Measurements from ENCODE around the gene OTUB1. TPM values are rescaled to one million over a fixed set of nuclear protein-coding genes. Genes with fewer than 3 reads are reported as not detected.

The OTUB1 gene
- total and polyA plus RNA-seq, 9 of the 15 experiments (the other 6 are each of a cell fraction or from before 2014, with no cell fraction given) = 29.5 to 134 (median 66.1) TPM

DNA sequence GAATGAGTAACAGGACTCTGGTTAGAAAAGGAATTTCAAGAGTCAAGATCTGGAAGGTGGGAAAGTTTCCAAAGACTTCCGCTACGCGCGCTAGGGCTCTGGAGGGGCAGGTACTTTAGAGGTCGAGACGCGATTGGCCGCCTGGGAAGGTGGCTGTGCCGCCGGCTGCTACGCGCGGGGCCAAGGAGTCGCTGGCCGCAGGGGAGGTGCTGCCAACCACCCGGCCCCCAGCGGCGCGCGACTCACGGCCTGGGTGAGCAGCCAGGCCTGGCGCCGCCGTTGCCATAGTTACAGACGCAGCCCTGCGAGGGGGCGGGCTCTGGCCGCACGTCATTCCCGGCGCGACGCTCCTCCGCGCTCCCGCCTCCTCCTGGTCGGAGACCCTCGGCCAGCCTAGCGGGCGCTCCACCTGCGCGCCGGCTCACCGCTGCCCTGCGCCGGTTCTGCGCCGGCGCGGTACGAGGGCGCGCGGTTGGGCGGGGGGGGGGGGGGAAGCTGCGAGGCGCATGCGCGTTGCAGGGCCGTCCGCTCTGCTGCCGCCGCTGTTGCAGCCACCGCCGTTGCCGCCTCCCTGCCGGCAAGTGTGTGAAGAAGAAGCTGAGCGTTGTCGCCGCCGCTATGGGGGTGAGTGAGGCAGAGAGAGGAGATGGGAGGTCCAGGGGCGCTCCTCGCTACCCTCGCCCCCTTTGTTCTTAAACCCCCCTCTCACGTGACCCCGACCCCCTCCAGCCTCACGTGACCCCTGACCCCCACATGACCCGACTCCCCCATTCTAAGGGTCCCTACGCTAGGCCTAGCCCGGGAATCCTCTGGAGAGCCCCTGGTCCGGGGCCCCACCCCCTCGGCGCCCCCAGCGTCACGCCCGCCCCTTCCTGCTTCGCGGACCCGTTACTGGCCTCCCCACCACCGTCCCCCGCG is 47.5 kb upstream of the OTUB1 start, which contains the start of gene NAA40 (continued):
- TF ChIP-seq, protein P1, sequence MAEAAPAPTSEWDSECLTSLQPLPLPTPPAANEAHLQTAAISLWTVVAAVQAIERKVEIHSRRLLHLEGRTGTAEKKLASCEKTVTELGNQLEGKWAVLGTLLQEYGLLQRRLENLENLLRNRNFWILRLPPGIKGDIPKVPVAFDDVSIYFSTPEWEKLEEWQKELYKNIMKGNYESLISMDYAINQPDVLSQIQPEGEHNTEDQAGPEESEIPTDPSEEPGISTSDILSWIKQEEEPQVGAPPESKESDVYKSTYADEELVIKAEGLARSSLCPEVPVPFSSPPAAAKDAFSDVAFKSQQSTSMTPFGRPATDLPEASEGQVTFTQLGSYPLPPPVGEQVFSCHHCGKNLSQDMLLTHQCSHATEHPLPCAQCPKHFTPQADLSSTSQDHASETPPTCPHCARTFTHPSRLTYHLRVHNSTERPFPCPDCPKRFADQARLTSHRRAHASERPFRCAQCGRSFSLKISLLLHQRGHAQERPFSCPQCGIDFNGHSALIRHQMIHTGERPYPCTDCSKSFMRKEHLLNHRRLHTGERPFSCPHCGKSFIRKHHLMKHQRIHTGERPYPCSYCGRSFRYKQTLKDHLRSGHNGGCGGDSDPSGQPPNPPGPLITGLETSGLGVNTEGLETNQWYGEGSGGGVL (CRISPR knock-in tag; IDR thresholded peaks at IDR 0.05) = no peak
- TF ChIP-seq NEUROD1 (IDR thresholded peaks at IDR 0.05; ENCODE audit: borderline replicate concordance, low read depth, low read length, partially characterized antibody) (peak; percentile 37), BHLHE40 (IDR thresholded peaks at IDR 0.05; ENCODE audit: low read length) (peak; percentile 91), PHF8 (IDR thresholded peaks at IDR 0.05; ENCODE audit: borderline replicate concordance, low read length) (peak; percentile 60; the same call in 1 of the 2 replicates), CREB1 (IDR thresholded peaks at IDR 0.05) (peak; percentile 98), CREB1 (CRISPR knock-in tag; IDR thresholded peaks at IDR 0.05) (peak; percentile 99), RAD51 (IDR thresholded peaks at IDR 0.05; ENCODE audit: borderline replicate concordance, low read depth) (peak; percentile 92), ILF3 (IDR thresholded peaks at IDR 0.05; ENCODE audit: borderline replicate concordance) (no peak), E2F3 (CRISPR knock-in tag; IDR thresholded peaks at IDR 0.05) (peak; percentile 51; the same call in 1 of the 2 replicates), ETV6 (IDR thresholded peaks at IDR 0.05; ENCODE audit: borderline replicate concordance in 1 of 2, low read depth in 2 of 2, low read length in 1 of 2) (no peak), ETV6 (CRISPR knock-in tag; IDR thresholded peaks at IDR 0.05; ENCODE audit: borderline replicate concordance) (0 out of 2 replicates have a peak, but pooled peaks have one; percentile 42), NUFIP1 (IDR thresholded peaks at IDR 0.05; ENCODE audit: partially characterized antibody) (no peak), RBM22 (IDR thresholded peaks at IDR 0.05; ENCODE audit: low read depth, low read length, poor library complexity, severe bottlenecking) (peak; percentile 80), HNRNPLL (IDR thresholded peaks at IDR 0.05; ENCODE audit: low read depth, low read length, poor library complexity, severe bottlenecking) (peak; percentile 49)
- TF ChIP-seq, protein P2, sequence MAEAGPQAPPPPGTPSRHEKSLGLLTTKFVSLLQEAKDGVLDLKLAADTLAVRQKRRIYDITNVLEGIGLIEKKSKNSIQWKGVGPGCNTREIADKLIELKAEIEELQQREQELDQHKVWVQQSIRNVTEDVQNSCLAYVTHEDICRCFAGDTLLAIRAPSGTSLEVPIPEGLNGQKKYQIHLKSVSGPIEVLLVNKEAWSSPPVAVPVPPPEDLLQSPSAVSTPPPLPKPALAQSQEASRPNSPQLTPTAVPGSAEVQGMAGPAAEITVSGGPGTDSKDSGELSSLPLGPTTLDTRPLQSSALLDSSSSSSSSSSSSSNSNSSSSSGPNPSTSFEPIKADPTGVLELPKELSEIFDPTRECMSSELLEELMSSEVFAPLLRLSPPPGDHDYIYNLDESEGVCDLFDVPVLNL (CRISPR knock-in tag; IDR thresholded peaks at IDR 0.05; ENCODE audit: low read depth) = peak; percentile 56; the same call in 1 of the 2 replicates
- TF ChIP-seq, protein P3, sequence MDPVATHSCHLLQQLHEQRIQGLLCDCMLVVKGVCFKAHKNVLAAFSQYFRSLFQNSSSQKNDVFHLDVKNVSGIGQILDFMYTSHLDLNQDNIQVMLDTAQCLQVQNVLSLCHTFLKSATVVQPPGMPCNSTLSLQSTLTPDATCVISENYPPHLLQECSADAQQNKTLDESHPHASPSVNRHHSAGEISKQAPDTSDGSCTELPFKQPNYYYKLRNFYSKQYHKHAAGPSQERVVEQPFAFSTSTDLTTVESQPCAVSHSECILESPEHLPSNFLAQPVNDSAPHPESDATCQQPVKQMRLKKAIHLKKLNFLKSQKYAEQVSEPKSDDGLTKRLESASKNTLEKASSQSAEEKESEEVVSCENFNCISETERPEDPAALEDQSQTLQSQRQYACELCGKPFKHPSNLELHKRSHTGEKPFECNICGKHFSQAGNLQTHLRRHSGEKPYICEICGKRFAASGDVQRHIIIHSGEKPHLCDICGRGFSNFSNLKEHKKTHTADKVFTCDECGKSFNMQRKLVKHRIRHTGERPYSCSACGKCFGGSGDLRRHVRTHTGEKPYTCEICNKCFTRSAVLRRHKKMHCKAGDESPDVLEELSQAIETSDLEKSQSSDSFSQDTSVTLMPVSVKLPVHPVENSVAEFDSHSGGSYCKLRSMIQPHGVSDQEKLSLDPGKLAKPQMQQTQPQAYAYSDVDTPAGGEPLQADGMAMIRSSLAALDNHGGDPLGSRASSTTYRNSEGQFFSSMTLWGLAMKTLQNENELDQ (CRISPR knock-in tag; IDR thresholded peaks at IDR 0.05; ENCODE audit: borderline replicate concordance) = 0 out of 2 replicates have a peak, but pooled peaks have one; percentile 59
- TF ChIP-seq, protein P4, sequence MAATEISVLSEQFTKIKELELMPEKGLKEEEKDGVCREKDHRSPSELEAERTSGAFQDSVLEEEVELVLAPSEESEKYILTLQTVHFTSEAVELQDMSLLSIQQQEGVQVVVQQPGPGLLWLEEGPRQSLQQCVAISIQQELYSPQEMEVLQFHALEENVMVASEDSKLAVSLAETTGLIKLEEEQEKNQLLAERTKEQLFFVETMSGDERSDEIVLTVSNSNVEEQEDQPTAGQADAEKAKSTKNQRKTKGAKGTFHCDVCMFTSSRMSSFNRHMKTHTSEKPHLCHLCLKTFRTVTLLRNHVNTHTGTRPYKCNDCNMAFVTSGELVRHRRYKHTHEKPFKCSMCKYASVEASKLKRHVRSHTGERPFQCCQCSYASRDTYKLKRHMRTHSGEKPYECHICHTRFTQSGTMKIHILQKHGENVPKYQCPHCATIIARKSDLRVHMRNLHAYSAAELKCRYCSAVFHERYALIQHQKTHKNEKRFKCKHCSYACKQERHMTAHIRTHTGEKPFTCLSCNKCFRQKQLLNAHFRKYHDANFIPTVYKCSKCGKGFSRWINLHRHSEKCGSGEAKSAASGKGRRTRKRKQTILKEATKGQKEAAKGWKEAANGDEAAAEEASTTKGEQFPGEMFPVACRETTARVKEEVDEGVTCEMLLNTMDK (IDR thresholded peaks at IDR 0.05; ENCODE audit: borderline replicate concordance, insufficient read depth, low read depth, low read length, poor library complexity, severe bottlenecking) = no peak

Measured in K562 (cell line).